HepG2 (cell line): Measurements from ENCODE around the gene GNAI2. TPM values are rescaled to one million over a fixed set of nuclear protein-coding genes. Genes with fewer than 3 reads are reported as not detected.

ENCODE experiments used
- AGO1 ChIP-seq: fragments of 200-400 bp; formaldehyde crosslinking; IDR thresholded peaks from 2 replicates; pipeline ENCODE4 v1.6.1; 2017; ENCODE audit warnings: mild to moderate bottlenecking, low read depth, low read length, moderate library complexity; ENCODE audit not compliant: poor library complexity, severe bottlenecking
- CENPX ChIP-seq: sonication (generic); formaldehyde crosslinking; IDR thresholded peaks from 2 replicates; pipeline ENCODE4 v1.9.0; 2021; ENCODE audit warnings: mild to moderate bottlenecking, missing genetic modification reagents, moderate library complexity
- CREM ChIP-seq, 2 experiments: sonication (generic) in 1 of 2; formaldehyde crosslinking in 1 of 2; IDR thresholded peaks; 2 replicates each; pipeline versions ENCODE4 v1.4.0 to v1.6.1; 2016 to 2020; ENCODE audit warnings: antibody characterized with exemption in 1 of 2, mild to moderate bottlenecking in 1 of 2, missing genetic modification reagents in 1 of 2
- IRF2 ChIP-seq: IDR thresholded peaks from 2 replicates; pipeline ENCODE4 v1.6.1; 2018; ENCODE audit warnings: missing genetic modification reagents, missing compliant biosample characterization
- KMT2B ChIP-seq: IDR thresholded peaks from 2 replicates; pipeline ENCODE4 v1.6.1; 2016; ENCODE audit warnings: missing genetic modification reagents, missing compliant biosample characterization
- MBD4 ChIP-seq: IDR thresholded peaks from 2 replicates; pipeline ENCODE4 v1.6.1; 2012; ENCODE audit warnings: low read length, inconsistent platforms, borderline replicate concordance
- RARG ChIP-seq: sonication (generic); formaldehyde crosslinking; IDR thresholded peaks from 2 replicates; pipeline ENCODE4 v1.4.0; 2020; ENCODE audit warnings: low read depth, mild to moderate bottlenecking, missing genetic modification reagents
- SATB2 ChIP-seq: sonication (generic); formaldehyde crosslinking; IDR thresholded peaks from 2 replicates; pipeline ENCODE4 v1.5.0; 2020; ENCODE audit warnings: missing genetic modification reagents
- SMAD1 ChIP-seq: sonication (generic); formaldehyde crosslinking; IDR thresholded peaks from 2 replicates; pipeline ENCODE4 v1.4.0; 2020; ENCODE audit warnings: missing genetic modification reagents, low read depth, mild to moderate bottlenecking, borderline replicate concordance
- SMAD9 ChIP-seq: sonication (generic); formaldehyde crosslinking; IDR thresholded peaks from 2 replicates; pipeline ENCODE4 v1.5.1; 2020; ENCODE audit warnings: mild to moderate bottlenecking, missing genetic modification reagents
- SP2 ChIP-seq: sonication (generic); formaldehyde crosslinking; IDR thresholded peaks from 2 replicates; pipeline ENCODE4 v1.5.1; 2020; ENCODE audit warnings: mild to moderate bottlenecking, missing genetic modification reagents
- SUZ12 ChIP-seq: fragments of 150-350 bp; IDR thresholded peaks from 2 replicates; pipeline ENCODE4 v1.6.1; 2014; ENCODE audit warnings: low read depth, low read length
- TBX3 ChIP-seq: fragments of 450-650 bp; IDR thresholded peaks from 2 replicates; pipeline ENCODE4 v1.6.1; 2017; ENCODE audit warnings: antibody characterized with exemption, mild to moderate bottlenecking, inconsistent platforms, borderline replicate concordance
- ZFP36L2 ChIP-seq: sonication (generic); formaldehyde crosslinking; IDR thresholded peaks from 2 replicates; pipeline ENCODE4 v1.4.0; 2020; ENCODE audit warnings: missing genetic modification reagents
- ZNF367 ChIP-seq: sonication (generic); formaldehyde crosslinking; IDR thresholded peaks from 2 replicates; pipeline ENCODE4 v1.4.0; 2020; ENCODE audit warnings: missing genetic modification reagents, borderline replicate concordance
- ZNF768 ChIP-seq: sonication (generic); formaldehyde crosslinking; IDR thresholded peaks from 2 replicates; pipeline ENCODE4 v1.4.0; 2020; ENCODE audit warnings: missing genetic modification reagents
- polyA plus RNA-seq, 8 experiments: library from polyadenylated mRNA; depleted of rRNA in 3 of 8; stranded (reverse) in 7 of 8; unstranded in 1 of 8; fragments of >200 nt; fragmentation: Illumina TruSeq in 4 of 8; extraction: Trizol in 4 of 8; gene quantifications; 2 replicates each; pipeline versions ENCODE4 v1.2.1 to v1.2.3, GENCODE V29; 2011 to 2016; ENCODE audit warnings: low read depth in 4 of 8, missing spikeins in 1 of 8, mixed read lengths in 1 of 8; ENCODE audit not compliant: insufficient read depth in 1 of 8
- total RNA-seq, 5 experiments: library from RNA; depleted of rRNA; stranded (reverse); fragments of >200 nt; fragmentation: Illumina TruSeq; extraction: Trizol; gene quantifications; 2 replicates each; pipeline ENCODE4 v1.2.3, GENCODE V29; 2016; ENCODE audit warnings: low read depth in 1 of 5
- TF ChIP-seq, protein P1 (sequence below): sonication (generic); formaldehyde crosslinking; conservative IDR thresholded peaks from 2 replicates; pipeline ENCODE4 v1.8.0; 2022; ENCODE audit warnings: missing genetic modification reagents
- TF ChIP-seq, protein P2 (sequence below): sonication (generic); formaldehyde crosslinking; IDR thresholded peaks from 2 replicates; pipeline ENCODE4 v1.5.0; 2020; ENCODE audit warnings: missing genetic modification reagents
- TF ChIP-seq, protein P3 (sequence below): fragments of 450-650 bp; IDR thresholded peaks from 2 replicates; pipeline ENCODE4 v1.6.1; 2017; ENCODE audit warnings: mild to moderate bottlenecking
- TF ChIP-seq, protein P4 (sequence below): sonication (generic); formaldehyde crosslinking; IDR thresholded peaks from 2 replicates; pipeline ENCODE4 v1.4.0; 2020; ENCODE audit warnings: missing genetic modification reagents

The GNAI2 gene
- total and polyA plus RNA-seq, 2 of the 13 experiments (the other 11 are each of a cell fraction or from before 2014, with no cell fraction given) = 51.1 to 66.2 TPM

DNA sequence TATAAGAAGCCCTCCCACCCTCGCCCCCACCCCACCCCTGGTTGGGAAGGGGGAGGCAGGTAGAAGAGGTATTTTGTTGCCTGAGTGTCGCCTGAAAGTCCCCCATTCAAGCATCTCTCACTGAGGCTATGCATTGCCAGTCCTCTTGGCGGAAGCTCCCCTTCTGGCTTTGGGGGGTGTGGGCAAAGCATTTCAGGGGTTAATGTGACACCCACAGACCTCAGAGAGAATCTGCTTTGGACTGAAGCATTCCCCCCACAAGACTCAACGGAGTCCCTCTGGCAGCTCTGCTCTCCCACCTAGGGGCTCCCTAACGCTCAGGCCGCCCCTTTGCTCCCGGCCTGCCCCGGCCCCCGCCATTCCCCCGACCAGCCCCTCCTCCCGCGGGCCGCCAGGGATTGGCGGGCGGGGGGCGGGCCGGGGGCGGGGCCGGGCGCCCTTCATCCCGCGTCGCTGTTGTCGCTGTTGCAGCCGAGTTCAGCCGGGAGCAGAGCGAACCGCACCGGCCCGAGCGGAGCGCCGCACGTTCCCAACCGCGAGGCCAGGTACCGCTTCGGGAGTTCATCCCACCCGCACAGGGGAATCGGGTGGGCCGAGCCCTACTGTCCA is 31.1 kb upstream of the GNAI2 start, which contains the start of gene SLC38A3 (continued):
- TF ChIP-seq, protein P1, sequence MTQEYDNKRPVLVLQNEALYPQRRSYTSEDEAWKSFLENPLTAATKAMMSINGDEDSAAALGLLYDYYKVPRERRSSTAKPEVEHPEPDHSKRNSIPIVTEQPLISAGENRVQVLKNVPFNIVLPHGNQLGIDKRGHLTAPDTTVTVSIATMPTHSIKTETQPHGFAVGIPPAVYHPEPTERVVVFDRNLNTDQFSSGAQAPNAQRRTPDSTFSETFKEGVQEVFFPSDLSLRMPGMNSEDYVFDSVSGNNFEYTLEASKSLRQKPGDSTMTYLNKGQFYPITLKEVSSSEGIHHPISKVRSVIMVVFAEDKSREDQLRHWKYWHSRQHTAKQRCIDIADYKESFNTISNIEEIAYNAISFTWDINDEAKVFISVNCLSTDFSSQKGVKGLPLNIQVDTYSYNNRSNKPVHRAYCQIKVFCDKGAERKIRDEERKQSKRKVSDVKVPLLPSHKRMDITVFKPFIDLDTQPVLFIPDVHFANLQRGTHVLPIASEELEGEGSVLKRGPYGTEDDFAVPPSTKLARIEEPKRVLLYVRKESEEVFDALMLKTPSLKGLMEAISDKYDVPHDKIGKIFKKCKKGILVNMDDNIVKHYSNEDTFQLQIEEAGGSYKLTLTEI = no peak
- TF ChIP-seq SATB2 (no peak), CENPX (no peak), ZNF768 (CRISPR knock-in tag) (peak; percentile 58; the same call in 1 of the 2 replicates), SP2 (0 out of 2 replicates have a peak, but pooled peaks have one; percentile 14), SUZ12 (no peak), KMT2B (CRISPR knock-in tag) (no peak), AGO1 (no peak), CREM (IDR thresholded peaks at IDR 0.05) (no peak), CREM (CRISPR knock-in tag; IDR thresholded peaks at IDR 0.05) (no peak), SMAD9 (no peak), IRF2 (no peak), MBD4 (no peak), SMAD1 (CRISPR knock-in tag) (peak; percentile 43; the same call in 1 of the 2 replicates), TBX3 (no peak), ZNF367 (CRISPR knock-in tag) (no peak), RARG (CRISPR knock-in tag) (no peak), ZFP36L2 (CRISPR knock-in tag) (no peak)
- TF ChIP-seq, protein P2, sequence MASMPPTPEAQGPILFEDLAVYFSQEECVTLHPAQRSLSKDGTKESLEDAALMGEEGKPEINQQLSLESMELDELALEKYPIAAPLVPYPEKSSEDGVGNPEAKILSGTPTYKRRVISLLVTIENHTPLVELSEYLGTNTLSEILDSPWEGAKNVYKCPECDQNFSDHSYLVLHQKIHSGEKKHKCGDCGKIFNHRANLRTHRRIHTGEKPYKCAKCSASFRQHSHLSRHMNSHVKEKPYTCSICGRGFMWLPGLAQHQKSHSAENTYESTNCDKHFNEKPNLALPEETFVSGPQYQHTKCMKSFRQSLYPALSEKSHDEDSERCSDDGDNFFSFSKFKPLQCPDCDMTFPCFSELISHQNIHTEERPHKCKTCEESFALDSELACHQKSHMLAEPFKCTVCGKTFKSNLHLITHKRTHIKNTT (CRISPR knock-in tag) = no peak
- TF ChIP-seq, protein P3, sequence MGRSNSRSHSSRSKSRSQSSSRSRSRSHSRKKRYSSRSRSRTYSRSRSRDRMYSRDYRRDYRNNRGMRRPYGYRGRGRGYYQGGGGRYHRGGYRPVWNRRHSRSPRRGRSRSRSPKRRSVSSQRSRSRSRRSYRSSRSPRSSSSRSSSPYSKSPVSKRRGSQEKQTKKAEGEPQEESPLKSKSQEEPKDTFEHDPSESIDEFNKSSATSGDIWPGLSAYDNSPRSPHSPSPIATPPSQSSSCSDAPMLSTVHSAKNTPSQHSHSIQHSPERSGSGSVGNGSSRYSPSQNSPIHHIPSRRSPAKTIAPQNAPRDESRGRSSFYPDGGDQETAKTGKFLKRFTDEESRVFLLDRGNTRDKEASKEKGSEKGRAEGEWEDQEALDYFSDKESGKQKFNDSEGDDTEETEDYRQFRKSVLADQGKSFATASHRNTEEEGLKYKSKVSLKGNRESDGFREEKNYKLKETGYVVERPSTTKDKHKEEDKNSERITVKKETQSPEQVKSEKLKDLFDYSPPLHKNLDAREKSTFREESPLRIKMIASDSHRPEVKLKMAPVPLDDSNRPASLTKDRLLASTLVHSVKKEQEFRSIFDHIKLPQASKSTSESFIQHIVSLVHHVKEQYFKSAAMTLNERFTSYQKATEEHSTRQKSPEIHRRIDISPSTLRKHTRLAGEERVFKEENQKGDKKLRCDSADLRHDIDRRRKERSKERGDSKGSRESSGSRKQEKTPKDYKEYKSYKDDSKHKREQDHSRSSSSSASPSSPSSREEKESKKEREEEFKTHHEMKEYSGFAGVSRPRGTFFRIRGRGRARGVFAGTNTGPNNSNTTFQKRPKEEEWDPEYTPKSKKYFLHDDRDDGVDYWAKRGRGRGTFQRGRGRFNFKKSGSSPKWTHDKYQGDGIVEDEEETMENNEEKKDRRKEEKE = no peak
- TF ChIP-seq, protein P4, sequence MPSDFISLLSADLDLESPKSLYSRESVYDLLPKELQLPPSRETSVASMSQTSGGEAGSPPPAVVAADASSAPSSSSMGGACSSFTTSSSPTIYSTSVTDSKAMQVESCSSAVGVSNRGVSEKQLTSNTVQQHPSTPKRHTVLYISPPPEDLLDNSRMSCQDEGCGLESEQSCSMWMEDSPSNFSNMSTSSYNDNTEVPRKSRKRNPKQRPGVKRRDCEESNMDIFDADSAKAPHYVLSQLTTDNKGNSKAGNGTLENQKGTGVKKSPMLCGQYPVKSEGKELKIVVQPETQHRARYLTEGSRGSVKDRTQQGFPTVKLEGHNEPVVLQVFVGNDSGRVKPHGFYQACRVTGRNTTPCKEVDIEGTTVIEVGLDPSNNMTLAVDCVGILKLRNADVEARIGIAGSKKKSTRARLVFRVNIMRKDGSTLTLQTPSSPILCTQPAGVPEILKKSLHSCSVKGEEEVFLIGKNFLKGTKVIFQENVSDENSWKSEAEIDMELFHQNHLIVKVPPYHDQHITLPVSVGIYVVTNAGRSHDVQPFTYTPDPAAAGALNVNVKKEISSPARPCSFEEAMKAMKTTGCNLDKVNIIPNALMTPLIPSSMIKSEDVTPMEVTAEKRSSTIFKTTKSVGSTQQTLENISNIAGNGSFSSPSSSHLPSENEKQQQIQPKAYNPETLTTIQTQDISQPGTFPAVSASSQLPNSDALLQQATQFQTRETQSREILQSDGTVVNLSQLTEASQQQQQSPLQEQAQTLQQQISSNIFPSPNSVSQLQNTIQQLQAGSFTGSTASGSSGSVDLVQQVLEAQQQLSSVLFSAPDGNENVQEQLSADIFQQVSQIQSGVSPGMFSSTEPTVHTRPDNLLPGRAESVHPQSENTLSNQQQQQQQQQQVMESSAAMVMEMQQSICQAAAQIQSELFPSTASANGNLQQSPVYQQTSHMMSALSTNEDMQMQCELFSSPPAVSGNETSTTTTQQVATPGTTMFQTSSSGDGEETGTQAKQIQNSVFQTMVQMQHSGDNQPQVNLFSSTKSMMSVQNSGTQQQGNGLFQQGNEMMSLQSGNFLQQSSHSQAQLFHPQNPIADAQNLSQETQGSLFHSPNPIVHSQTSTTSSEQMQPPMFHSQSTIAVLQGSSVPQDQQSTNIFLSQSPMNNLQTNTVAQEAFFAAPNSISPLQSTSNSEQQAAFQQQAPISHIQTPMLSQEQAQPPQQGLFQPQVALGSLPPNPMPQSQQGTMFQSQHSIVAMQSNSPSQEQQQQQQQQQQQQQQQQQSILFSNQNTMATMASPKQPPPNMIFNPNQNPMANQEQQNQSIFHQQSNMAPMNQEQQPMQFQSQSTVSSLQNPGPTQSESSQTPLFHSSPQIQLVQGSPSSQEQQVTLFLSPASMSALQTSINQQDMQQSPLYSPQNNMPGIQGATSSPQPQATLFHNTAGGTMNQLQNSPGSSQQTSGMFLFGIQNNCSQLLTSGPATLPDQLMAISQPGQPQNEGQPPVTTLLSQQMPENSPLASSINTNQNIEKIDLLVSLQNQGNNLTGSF (CRISPR knock-in tag) = no peak
